ENCODE data around the gene ANKRD34A.

Gene ANKRD34A

GRCh38 chr1:145990249-145990855 is 26.0 kb upstream of the ANKRD34A start:
- no peak for DNase-seq

DNA sequence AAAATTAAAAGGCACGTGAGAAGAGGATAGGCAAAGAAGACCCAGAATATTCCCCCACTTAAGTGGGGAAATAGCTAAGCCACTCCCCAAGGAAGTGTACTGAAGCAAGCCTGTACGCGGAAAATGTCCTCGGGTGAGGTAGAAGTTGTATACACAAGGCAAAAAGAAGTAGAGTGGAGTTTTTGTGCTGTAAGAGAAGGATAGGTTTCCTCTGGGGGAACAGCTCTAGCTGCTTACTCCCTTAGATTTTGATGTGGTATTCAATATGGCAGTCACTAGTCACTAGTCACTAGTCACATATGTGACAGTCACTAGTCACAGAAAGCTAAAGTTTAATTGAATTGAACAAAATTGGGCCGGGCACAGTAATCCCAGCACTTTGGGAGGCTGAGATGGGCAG is 24.4 kb upstream of the ANKRD34A start:
- no peak for DNase-seq

GRCh38 chr1:145987926-145988325 is 23.6 kb upstream of the ANKRD34A start:
- no peak for DNase-seq

GRCh38 chr1:145986551-145986950 is 22.2 kb upstream of the ANKRD34A start:
- no peak for DNase-seq

- DNase-seq = peak; percentile 47
Observed at GRCh38 chr1:145985502-145986439, 21.4 kb upstream of the ANKRD34A start.

GRCh38 chr1:145985129-145985501 is 20.7 kb upstream of the ANKRD34A start:
- no peak for DNase-seq

DNA sequence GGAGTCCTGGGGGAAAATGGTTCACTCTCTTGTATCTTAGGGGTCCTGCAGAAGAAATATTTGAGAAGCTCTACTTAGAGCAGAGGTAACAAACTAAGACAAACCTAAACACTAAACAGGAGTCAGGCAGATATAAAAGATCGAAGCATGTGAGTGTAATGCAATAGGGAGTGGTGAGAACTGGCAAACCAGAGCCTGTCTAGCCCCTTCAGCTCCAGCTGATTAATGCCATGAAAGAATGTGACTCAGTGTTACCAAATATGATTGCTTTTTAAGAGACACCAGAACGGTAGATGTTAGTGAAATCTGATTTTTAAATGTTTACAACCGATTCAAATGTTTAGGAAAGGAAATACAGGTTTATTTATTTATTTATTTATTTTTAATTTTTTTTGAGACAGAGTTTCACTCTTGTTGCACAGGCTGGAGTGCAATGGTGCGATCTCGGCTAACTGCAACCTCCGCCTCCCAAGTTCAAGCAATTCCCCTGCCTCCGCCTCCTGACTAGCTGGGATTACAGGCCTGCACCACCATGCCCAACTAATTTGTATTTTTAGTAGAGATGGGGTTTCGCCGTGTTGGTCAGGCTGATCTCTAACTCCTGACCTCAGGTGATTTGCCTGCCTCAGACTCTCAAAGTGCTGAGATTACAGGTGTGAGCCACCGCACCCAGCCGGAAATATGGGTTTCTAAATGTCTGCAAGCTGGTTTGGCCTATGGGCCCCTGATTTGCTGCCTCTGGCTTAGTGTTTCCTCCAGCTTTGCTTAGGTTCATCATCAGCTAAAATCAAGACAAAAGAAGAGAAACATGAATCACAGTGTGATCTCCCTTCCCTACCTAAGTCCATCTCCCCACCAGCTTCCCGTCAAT is 19.8 kb upstream of the ANKRD34A start:
- DNase-seq = no peak

GRCh38 chr1:145983206-145983675 is 18.9 kb upstream of the ANKRD34A start:
- no peak for DNase-seq

DNA sequence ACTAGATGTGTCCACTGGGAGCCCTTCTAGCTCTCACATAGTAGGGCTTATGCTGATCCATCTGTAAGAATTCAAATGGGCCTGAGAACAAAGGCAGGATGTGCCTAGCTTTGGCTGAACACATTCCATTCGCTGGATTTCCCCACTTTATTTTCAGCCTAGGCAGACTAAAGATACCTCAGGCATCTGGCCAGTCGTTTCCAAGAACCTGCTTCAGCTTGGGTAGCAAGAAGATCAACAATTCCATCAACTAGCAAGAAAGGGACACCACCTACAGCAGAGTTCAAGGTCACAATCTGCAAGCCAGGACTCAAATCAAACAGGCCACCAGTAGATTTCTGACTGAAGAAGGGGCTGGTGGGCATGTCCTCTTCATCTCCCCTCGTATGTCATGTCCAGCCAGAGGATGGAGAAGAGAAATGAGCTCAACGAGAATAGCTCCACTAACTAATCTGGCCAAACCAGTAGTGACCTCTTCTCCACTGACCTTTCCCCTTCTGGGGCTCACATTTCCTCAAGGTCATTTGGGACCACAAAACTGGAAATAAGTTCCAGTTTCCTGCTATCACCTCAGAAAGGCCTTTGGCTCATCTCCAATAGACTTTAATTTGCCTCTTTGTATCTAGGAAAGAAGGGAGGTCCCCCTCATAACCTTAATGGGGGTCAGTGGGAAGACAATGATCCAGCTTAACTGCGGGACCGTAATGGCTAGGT is 17.8 kb upstream of the ANKRD34A start:
- no peak for DNase-seq

GRCh38 chr1:145980457-145980994 is 16.2 kb upstream of the ANKRD34A start:
- no peak for DNase-seq

DNA sequence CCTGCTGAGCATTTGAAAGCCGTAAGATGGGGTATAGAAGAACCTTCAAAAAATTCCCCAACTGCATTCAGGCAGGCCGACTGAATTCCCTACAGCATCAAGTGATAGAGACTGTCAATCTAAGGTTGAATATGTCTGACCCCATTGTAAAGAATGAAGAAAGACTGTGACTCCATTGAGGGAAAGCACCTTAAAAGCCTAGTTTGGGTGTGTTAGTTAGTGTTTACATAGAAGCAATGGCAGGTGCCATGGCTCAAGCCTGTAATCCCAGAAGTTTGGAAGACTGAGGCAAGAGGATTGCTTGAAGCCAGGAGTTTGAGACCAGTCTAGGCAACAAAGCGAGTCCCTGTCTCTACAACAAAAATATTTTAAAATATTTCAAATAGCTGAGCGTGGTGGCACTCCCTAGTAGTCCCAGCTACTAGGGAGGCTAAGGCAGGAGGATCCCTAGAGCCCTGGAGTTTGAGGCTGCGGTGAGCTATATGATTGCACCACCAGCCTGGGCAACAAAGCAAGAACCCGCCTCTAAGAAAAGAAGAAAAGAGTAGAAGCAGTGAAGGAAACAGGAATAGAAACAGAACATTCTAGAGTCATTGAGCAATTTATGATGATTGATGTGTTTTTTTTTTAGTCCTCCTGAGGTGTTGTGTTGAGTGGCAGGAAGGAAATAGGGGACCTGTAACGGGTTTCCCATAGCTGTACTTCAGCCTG is 15.5 kb upstream of the ANKRD34A start:
- no peak for DNase-seq

GRCh38 chr1:145978854-145979745 is 14.7 kb upstream of the ANKRD34A start:
- DNase-seq = peak; percentile 99

DNA sequence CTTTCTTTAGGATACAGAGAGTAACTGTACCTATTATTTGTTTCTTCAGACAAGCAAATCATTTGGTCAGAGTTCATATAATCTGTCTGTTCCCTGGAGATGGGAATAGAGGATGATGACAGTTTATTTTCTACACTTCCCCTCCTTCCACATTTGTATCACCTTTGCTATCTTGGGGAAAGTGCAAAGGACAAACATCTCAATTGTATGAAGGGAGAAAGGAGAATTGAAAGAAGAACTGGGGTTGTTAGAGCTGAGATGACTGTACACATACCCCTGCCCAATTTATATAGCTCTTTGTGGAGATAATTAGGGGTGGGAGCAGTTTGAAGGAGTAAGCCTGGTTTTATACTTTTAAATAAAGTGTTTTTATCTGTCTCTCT is 14.1 kb upstream of the ANKRD34A start:
- DNase-seq = no peak

DNA sequence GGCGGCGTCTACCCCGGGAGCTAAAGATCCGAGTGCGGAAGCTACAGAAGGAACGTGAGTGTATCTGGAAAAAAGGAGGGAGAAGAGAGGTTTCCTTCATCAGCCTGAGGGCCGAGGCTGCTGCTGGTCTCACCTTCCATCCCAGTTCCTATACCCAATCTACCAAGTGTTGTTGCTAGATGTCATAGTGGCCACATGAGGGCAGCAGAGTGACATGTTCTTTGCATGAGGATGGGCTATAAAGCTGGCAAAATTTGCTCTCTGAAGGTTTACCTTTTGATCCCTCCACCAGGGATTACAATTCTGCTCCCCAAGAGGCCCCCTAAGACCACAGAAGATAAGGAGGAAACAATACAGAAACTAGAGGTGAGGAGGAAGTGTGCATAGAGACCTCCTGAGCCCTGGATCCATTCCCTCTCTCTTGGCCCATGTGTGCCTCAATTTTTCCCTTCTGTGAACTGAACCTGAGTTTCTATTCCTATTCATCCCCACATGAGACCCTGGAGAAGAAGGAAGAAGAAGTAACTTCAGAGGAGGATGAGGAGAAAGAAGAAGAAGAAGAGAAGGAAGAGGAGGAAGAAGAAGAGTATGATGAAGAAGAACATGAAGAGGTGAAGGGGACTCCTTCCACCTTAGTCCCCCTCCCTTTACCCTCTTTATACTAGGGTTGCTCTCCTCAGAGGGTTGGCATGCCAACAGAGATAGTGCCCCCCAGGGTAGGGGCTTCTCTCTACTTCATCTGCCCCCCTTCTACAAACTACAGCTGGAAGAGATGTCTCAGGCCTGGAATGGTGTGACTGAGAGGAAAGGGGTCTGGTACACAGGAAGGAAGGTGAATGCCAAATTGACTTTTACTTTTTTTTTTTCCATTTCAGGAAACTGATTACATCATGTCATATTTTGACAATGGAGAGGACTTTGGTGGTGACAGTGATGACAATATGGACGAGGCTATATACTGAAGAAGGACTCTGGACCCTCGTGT is 13.4 kb upstream of the ANKRD34A start:
- DNase-seq = peak; percentile 71

DNA sequence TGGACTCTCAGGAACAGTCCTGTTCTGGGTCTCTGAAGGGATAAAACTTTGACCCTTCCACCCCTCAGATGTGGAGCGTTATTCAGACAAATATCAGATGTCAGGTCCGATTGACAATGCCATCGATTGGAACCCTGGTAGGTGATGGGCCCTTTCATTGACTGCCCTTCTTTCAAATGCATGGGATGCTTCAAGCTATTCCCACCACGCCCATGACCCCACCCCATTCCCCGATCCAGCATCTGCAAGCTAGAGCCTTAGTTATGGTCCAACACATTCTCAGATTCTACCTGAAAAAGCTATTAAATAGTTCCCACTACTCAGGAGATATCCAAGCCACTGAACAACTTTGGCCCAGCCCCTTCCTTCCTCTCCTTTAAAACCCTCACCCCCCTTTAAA is 12.6 kb upstream of the ANKRD34A start:
- DNase-seq = no peak

DNA sequence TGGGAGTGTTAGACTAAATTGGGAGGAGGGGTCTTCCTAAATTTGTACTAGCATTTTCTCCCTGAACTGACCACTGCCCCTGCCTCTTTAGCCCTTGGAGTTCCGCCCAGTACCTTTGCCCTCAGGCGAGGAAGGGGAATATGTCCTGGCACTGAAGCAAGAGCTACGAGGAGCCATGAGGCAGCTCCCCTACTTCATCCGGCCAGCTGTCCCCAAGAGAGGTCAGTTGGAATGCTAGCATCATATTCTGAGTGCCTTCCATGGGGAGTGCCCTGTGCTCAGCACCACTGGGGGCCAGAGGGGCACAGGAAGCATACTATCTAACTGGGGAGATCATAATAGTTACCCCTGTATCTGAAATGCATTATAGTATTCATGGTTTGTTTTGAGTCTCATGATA is 10.8 kb upstream of the ANKRD34A start:
- DNase-seq = no peak

DNA sequence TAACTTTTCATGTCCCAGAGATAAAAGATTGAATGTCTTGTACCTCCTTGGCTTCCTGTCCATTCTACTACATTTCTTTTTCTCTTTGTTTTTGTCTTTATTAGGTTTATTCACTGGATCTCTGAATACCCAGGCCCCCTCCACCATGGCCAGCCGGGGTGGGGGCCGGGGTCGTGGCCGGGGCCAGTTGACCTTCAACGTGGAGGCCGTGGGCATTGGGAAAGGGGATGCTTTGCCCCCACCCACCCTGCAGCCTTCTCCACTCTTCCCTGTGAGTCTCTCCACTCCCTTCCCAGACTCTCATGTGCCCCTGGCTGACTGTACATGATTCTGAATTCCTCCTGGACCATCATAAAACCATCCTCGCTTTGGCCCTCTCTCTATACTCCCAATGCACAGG is 10.3 kb upstream of the ANKRD34A start:
- DNase-seq = no peak

- DNase-seq = no peak
Observed at GRCh38 chr1:145972580-145972979, 8.2 kb upstream of the ANKRD34A start.

DNA sequence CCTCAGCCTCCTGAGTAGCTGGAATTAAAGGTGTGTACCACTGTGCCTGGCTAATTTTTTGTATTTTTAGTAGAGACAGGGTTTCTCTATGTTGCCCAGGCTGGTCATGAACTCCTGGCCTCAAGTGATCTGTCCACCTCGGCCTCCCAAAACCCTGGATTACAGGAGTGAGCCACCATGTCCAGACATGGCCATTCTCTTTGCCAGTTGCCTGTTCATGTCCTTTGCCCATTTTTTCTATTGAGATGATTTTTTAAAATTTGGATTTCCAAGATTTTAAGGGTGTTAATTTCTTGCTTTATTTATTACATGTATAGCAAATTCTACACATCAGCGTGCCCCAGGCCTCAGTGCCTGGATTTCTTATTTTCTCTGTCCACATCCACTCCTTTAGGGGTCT is 2.9 kb upstream of the ANKRD34A start:
- no peak for DNase-seq

Data from DMS79 (cell line).